Activated naive CD8-positive, alpha-beta T cell treated with anti-CD3 and anti-CD28 coated beads, Interleukin-2, amount 10 ng/mL, durations not matched to agents 7 days and 5 days (primary cell): ENCODE results near the gene ZBTB7C. TPM values are rescaled to one million over a fixed set of nuclear protein-coding genes. Genes with fewer than 3 reads are reported as not detected.

Experiments used
- ATAC-seq: fragments of 150-1000 bp; cut with Tn5 transposase; one replicate; pipeline ENCODE4 v1.10.0; 2021; ENCODE audit warnings: low read depth, moderate library complexity
- POLR2A ChIA-PET: fragments of 350-600 bp; sonication (Branson Sonifier 250); formaldehyde crosslinking; loops from one replicate; lab custom pipeline; 2021; ENCODE audit warnings: antibody characterized with exemption; lab: Charles Lee
- DNase-seq: peaks from one replicate; pipeline ENCODE4 v3.0.0; 2021
- H3K27ac Mint-ChIP-seq: one replicate; pipeline ENCODE4 v1.8.0; 2022; ENCODE audit warnings: mild to moderate bottlenecking, mixed read lengths
- H3K27me3 Mint-ChIP-seq: one replicate; pipeline ENCODE4 v1.8.0; 2022; ENCODE audit warnings: mild to moderate bottlenecking, moderate library complexity, mixed read lengths
- H3K36me3 Mint-ChIP-seq: one replicate; pipeline ENCODE4 v1.8.0; 2021; ENCODE audit warnings: mild to moderate bottlenecking, mixed read lengths
- H3K4me1 Mint-ChIP-seq: one replicate; pipeline ENCODE4 v1.8.0; 2021; ENCODE audit warnings: mixed read lengths
- H3K4me3 Mint-ChIP-seq: one replicate; pipeline ENCODE4 v1.8.0; 2022; ENCODE audit warnings: mild to moderate bottlenecking, moderate library complexity, mixed read lengths
- H3K9me3 Mint-ChIP-seq: one replicate; pipeline ENCODE4 v1.8.0; 2021; ENCODE audit warnings: mixed read lengths
- total RNA-seq, 2 experiments: library from RNA; stranded (reverse); gene quantifications; one replicate each; pipeline ENCODE4 v1.2.3, GENCODE V29; 2021

ZBTB7C gene
- total RNA-seq, 2 experiments from 2014 or later, result not detected

DNA sequence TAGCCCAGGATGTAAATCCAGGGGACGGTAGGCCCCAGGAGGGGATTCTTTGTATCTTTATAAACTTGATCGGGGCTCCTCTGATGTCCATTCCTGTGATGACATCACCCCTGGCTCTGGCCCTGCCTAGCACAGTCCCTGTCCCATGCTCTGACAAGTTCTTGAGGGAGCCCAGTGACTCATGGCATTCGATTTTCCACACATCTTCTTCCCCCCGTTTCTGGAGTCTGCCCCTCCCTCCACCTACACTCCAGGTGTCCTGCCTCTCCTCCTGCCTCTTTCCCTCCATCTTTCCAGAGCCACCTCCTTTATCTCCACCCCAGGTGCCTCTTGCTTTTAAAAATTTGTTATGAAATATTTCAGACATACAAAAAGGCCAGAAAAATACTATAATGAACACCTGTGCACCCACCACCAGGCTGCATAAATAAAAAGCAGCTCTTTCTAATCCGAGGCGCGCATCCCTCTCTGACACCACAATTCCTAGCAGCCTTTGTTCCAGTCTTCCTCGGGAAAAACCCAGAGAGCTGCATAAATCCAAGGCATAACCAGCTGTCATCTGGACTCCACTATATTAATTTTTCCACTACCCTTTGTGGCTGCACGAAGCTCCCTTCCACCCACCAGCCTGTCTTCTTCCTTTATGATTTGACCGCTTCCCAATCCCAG lies 207.7 kb downstream of the ZBTB7C start:
- DNase-seq (no peak), ATAC-seq (no peak)
- POLR2A ChIA-PET, result no interaction called here
- Mint-ChIP-seq H3K27ac (no peak overlapping the region), H3K27me3 (peaks cover 27% of the 10 kb centered on the region), H3K4me1 (no peaks in the 10 kb centered on the region), H3K4me3 (no peak overlapping the region), H3K9me3 (no peaks in the 10 kb centered on the region), H3K36me3 (no peaks in the 10 kb centered on the region)

DNA sequence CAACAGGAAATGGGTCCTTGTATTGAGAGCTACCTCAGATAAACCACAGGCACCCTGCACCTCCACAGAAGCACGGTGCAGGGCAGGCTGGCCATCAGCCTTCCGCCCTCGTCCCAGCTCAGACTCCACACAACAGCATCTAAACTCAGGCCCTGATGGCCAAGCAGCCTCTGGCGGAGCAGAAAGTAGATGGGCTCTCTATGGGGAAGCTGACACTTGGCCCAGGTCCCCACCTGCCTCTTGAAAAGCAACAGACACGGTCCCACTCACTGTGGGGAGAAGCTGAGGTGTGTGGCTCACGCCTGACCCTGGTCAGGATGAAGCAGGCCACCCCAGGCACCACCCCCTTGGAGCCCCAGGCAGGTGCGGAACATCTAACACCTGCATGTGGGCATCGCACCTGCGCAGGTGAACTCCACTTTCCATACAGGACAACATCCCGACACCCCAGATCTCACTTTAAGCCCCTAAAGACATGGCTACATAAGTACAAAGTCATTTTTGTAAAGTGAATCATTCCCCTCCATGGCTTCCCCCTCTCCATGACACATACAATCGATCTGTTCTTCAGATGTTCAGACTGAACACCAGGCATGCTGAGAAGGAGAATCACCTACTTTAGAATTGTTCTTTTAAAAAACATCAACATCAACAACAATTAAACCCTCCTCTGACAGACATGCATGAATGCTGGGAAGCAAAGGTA lies 208.4 kb downstream of the ZBTB7C start:
- Mint-ChIP-seq H3K27me3 (peaks cover 27% of the 10 kb centered on the region), H3K4me3 (no peak overlapping the region)

DNA sequence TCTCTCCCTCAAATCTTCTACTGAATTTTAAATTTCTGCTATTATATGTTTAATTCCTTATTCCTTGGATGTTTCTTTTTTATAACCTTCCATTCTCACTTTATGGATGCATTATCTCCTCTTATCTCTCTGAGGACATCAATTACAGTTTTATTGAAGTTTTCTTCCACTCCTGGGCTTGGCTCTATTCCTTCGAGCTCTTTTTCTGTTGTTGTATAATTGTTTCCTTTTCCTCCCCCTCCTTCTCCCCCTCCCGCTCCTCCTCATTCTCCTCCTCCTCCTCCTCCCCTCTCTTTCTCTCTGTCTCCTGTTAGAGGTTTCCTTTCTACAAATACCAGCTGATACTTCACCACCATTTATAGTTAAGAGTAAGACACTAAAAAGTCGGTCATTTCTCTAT lies 209.8 kb downstream of the ZBTB7C start:
- H3K4me1 Mint-ChIP-seq, result no peaks in the 10 kb centered on the region
- POLR2A ChIA-PET, result no interaction called here
- no peaks in the 10 kb centered on the region for H3K36me3 Mint-ChIP-seq
- H3K4me3 Mint-ChIP-seq, result no peak overlapping the region
- no peak overlapping the region for H3K27ac Mint-ChIP-seq
- no peak for DNase-seq
- no peak for ATAC-seq
- peaks cover 25% of the 10 kb centered on the region for H3K27me3 Mint-ChIP-seq
- H3K9me3 Mint-ChIP-seq, result no peaks in the 10 kb centered on the region

More for the DNA sequence above, 208.4 kb downstream of the ZBTB7C start:
- ATAC-seq (no peak), DNase-seq (no peak)
- no peaks in the 10 kb centered on the region for H3K9me3 Mint-ChIP-seq
- no peaks in the 10 kb centered on the region for H3K36me3 Mint-ChIP-seq
- no peaks in the 10 kb centered on the region for H3K4me1 Mint-ChIP-seq
- H3K27ac Mint-ChIP-seq, result no peak overlapping the region
- POLR2A ChIA-PET, result no interaction called here

DNA sequence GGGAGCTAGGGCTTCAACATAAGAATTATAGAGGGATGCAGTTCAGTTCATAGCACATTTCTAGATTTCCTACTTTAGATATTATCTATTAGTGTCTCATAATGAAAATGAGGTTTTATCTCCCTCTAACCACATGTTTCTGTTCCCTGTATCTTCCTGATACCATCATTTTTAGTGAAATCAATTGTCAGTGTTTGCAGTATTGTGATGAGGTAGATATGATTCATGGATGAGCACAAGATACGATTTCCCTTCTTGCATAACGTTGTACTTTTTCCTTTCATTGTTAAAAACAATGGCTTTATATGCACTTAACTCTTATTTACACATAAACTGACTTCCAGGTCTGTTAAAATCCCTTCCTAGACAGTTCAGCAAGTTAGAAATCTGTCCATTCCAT lies 211.4 kb downstream of the ZBTB7C start:
- no peak overlapping the region for H3K4me3 Mint-ChIP-seq
- POLR2A ChIA-PET, result no interaction called here
- H3K27me3 Mint-ChIP-seq, result peaks cover 25% of the 10 kb centered on the region
- no peak overlapping the region for H3K27ac Mint-ChIP-seq
- H3K9me3 Mint-ChIP-seq, result no peaks in the 10 kb centered on the region
- ATAC-seq, result no peak
- no peaks in the 10 kb centered on the region for H3K4me1 Mint-ChIP-seq
- H3K36me3 Mint-ChIP-seq, result no peaks in the 10 kb centered on the region
- no peak for DNase-seq

DNA sequence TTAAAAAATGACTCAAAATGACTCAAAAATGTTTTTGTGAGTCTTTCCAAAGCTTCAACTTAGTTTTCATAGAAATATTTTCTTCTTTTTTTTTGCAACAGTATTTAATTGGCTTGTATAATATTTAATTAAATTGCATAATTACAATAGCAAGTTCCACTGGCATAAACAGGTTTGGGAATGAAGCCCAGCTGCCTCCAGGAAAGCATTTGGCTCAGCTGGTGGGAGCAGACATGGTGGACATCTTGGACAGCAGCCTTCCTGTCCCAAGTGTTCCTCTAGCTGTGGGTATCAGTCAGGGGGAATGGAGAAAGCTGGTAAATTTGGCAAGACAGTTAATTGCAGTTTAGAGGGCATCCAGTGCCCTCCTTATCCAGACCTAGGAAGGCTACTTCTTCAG lies 213.4 kb downstream of the ZBTB7C start:
- no peak overlapping the region for H3K4me3 Mint-ChIP-seq
- ATAC-seq, result no peak
- POLR2A ChIA-PET, result no interaction called here
- no peak for DNase-seq
- H3K4me1 Mint-ChIP-seq, result no peaks in the 10 kb centered on the region
- H3K27ac Mint-ChIP-seq, result no peak overlapping the region
- no peaks in the 10 kb centered on the region for H3K36me3 Mint-ChIP-seq
- H3K9me3 Mint-ChIP-seq, result no peaks in the 10 kb centered on the region
- H3K27me3 Mint-ChIP-seq, result peaks cover 23% of the 10 kb centered on the region

DNA sequence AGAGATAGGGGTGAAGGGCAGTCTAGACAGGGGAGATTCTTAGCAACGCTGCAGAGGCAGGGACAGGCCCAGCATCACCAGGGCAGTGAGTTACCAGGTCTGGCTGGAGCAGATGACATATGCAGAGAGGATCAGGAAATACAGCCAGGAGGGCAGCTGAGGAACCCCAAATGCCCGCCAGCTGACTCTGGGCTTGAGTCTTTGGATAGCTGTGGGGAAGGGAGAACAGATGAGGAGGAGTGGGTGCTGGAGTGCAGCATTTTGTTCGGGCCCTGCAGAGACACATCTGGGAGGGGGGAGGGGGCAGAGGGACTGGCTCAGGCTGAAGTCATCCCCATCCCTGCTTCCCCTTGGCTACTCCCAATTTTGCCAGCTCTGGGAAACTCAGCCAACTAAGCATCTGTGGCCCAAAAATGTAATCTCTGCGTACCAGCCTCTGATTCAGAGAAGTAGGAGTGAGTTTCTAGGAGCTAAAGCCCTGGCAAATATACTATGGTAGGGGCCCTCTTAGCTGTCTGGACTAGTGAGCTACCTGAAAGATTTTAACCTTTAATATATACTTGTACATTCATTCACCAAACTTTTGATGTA lies 214.5 kb downstream of the ZBTB7C start:
- POLR2A ChIA-PET, result no interaction called here
- Mint-ChIP-seq H3K4me1 (no peaks in the 10 kb centered on the region), H3K36me3 (no peaks in the 10 kb centered on the region), H3K9me3 (no peaks in the 10 kb centered on the region), H3K4me3 (no peak overlapping the region), H3K27ac (no peak overlapping the region), H3K27me3 (peaks cover 20% of the 10 kb centered on the region)
- ATAC-seq (no peak), DNase-seq (no peak)

DNA sequence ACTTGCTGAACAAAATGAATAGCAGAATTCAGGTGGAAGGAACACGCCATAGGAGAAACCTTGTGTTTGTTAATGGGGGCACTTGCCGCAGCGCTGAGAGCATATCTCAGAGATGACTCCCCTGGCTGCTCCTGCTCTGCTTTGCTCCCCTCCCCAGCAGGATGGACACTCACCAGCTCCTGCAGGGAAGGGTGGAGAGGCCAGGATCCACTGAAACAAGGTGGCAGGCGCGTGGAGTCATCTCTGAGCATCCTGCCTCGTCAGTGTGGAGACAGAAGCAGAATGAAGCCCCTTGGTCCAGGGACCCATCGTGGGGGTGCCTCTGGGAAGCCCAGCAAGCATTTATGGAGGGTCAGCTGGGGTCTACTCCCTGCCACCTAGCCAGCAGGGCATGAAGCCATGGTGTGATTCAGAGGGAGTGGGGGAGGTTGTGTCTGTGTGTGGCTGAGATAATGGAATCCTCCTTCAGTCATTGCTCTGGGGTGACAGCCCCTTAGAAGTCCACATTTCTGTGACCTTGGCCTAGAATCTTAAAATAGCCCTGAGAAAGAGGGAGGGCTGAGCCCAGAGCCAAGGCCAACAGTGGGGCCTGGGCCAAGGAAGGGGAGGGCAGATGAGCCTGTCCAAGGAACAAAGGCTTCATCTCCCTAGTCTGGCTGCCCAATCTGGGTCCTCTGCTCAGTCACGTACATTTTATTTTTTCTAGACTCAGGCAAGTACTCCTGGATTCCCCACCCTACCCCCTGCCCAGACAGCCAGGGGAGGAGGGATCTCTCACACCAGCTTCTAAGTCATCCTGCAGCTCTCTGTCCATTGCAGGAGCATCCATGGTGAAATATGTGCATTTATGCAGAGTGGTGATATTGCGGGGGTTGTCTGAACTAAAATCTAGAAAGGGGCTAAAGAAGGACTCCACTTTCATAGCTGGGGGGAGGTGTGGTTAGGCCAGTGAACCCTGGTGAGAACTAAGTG lies 215.4 kb downstream of the ZBTB7C start:
- Mint-ChIP-seq H3K27ac (no peak overlapping the region), H3K27me3 (peaks cover 12% of the 10 kb centered on the region), H3K36me3 (no peaks in the 10 kb centered on the region), H3K4me3 (no peak overlapping the region), H3K4me1 (no peaks in the 10 kb centered on the region), H3K9me3 (no peaks in the 10 kb centered on the region)
- POLR2A ChIA-PET, result no interaction called here
- ATAC-seq (no peak), DNase-seq (no peak)

DNA sequence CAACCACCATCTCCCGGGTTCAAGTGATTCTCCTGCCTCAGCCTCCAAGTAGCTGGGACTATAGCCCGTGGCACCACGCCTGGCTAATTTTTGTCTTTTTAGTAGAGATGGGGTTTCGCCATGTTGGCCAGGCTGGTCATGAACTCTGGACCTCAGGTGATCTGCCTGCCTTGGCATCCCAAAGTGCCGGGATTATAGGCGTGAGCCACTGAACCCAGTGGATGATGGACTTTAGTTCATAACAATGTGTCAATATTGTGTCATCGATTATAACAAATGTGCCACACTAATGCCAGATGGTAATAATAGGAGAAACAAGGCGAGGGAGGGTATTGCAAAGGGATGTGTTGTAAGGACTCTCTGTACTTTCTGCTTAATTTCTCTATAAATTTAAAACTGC lies 216.6 kb downstream of the ZBTB7C start:
- no peak for DNase-seq
- H3K4me1 Mint-ChIP-seq, result no peaks in the 10 kb centered on the region
- H3K36me3 Mint-ChIP-seq, result no peaks in the 10 kb centered on the region
- H3K9me3 Mint-ChIP-seq, result no peaks in the 10 kb centered on the region
- no peak overlapping the region for H3K4me3 Mint-ChIP-seq
- H3K27me3 Mint-ChIP-seq, result peaks cover 9% of the 10 kb centered on the region
- H3K27ac Mint-ChIP-seq, result no peak overlapping the region
- POLR2A ChIA-PET, result no interaction called here
- no peak for ATAC-seq

DNA sequence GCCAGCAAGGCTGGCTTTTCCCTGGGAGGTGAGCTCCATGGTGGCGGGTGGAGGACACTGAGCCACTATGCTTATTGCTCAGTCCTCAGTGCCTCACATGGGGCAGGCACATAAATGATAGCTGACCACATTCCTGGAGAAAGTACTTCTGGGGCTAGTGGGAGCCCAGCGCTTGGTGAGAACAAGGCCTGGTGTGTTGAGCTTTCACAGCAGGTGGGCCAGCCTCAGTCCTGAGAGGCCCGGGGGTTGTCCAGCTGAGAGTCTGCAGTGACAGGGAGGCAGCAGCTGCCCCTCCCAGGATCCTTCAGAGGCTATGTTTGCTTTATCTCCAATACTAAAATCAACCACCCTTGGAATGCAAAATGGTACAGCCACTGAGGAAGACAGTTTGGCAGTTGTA lies 217.7 kb downstream of the ZBTB7C start:
- Mint-ChIP-seq H3K4me3 (no peak overlapping the region), H3K27ac (no peak overlapping the region), H3K4me1 (no peaks in the 10 kb centered on the region), H3K27me3 (peaks cover 4% of the 10 kb centered on the region), H3K36me3 (no peaks in the 10 kb centered on the region), H3K9me3 (no peaks in the 10 kb centered on the region)
- no peak for ATAC-seq
- POLR2A ChIA-PET, result no interaction called here
- no peak for DNase-seq

DNA sequence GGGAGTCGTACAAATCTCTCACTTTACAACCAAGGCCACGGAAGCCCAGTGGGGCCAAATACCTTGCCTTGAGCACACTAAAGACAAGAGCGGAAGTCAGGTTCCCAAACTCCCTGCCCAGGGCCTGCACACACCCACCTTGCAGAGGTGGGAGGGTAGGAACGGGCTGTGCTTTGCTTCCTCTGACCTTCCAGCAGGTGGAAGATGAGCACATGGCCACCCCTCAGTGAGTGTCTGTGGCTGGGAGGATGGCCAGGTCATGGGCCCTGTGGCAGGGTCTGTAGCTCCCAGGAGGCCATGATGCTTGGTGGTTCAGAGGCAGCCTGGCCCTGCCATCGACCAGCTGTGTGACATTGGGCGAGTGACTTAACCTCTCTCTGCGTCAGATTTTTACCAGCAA lies 218.2 kb downstream of the ZBTB7C start:
- H3K27ac Mint-ChIP-seq, result no peak overlapping the region
- H3K27me3 Mint-ChIP-seq, result peaks cover 3% of the 10 kb centered on the region
- no peaks in the 10 kb centered on the region for H3K9me3 Mint-ChIP-seq
- no peaks in the 10 kb centered on the region for H3K36me3 Mint-ChIP-seq
- ATAC-seq, result no peak
- POLR2A ChIA-PET, result no interaction called here
- no peaks in the 10 kb centered on the region for H3K4me1 Mint-ChIP-seq
- no peak for DNase-seq
- no peak overlapping the region for H3K4me3 Mint-ChIP-seq

DNA sequence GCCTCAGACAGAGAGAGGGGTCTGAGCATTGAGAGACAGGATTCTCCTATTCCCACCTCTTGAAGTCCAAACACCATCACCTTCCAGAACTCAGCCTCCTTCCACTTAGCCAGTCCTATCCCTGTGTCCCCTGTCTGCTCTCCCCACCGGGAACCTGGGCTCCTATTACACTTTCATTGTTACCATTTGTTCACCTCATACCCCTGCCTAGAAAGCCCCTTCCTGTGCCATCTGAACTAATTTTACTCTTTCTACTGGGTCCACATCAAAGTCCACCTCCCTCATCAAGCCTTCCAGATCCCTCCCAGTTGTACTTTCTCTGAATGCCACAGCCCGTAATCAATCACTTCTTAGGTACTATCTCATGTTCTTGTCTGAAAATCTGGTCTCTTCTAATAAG lies 220.6 kb downstream of the ZBTB7C start:
- no peak overlapping the region for H3K27ac Mint-ChIP-seq
- ATAC-seq (no peak), DNase-seq (no peak)
- H3K4me3 Mint-ChIP-seq, result no peak overlapping the region
- no peaks in the 10 kb centered on the region for H3K4me1 Mint-ChIP-seq
- H3K36me3 Mint-ChIP-seq, result no peaks in the 10 kb centered on the region
- H3K27me3 Mint-ChIP-seq, result peaks cover 6% of the 10 kb centered on the region
- POLR2A ChIA-PET, result no interaction called here
- no peaks in the 10 kb centered on the region for H3K9me3 Mint-ChIP-seq

DNA sequence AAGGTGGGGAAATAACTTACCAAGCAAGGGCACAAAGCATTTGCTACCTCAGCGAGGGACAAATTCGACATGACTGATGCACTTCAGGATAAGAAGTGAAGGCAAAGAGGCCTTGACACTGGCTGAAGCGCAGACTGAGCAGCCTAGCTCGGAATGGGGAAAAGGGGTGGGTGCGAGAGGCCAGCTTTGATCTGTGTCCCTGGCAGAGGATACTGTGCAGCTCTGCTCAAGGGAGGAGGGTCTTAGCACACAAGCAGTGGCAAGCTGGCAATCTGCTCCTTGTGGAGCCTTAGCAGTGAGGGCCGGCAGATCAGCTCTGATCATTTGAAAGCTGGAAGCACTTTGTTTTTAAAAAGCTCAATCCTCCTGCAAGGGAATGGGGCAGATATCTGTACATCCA lies 222.3 kb downstream of the ZBTB7C start:
- no peak overlapping the region for H3K27ac Mint-ChIP-seq
- H3K9me3 Mint-ChIP-seq, result no peaks in the 10 kb centered on the region
- H3K4me3 Mint-ChIP-seq, result no peak overlapping the region
- peaks cover 6% of the 10 kb centered on the region for H3K27me3 Mint-ChIP-seq
- no peak for DNase-seq
- POLR2A ChIA-PET, result no interaction called here
- no peak for ATAC-seq
- no peaks in the 10 kb centered on the region for H3K36me3 Mint-ChIP-seq
- no peaks in the 10 kb centered on the region for H3K4me1 Mint-ChIP-seq

DNA sequence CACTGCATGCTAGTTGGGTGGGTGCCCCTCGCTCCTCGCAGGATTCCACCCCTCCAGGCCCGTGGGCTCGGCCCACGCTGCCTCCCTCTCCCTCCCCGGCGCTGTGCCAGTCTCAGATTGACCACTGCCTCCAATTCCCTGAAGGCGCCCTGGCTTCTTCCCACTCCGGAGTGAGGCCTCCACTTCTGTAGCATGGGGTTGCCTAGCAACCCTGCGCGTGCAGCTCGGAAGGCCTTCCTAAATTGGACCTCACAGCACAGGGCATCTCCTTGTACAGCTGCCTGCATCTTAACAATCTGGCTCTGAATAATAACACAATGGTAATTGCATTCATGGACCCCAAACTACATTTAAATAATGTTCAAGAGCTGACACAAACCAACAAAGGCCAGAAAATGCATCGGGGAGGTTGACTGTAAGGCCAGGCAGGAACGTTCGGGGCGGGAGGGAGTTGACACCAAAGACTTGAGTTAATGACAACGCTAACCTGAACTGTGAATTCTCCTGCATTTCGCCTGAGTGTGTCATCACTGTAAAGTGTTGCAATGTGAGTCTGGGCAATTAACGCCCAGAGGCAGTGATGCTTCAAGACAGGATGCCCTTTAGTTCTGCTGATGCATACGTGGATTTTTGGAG lies 222.9 kb downstream of the ZBTB7C start:
- POLR2A ChIA-PET, result no interaction called here
- Mint-ChIP-seq H3K4me1 (no peaks in the 10 kb centered on the region), H3K4me3 (no peak overlapping the region), H3K27me3 (peaks cover 8% of the 10 kb centered on the region), H3K36me3 (no peaks in the 10 kb centered on the region), H3K27ac (no peak overlapping the region), H3K9me3 (no peaks in the 10 kb centered on the region)
- DNase-seq, result no peak
- ATAC-seq, result no peak
